ENCODE data around the gene MARVELD3.

MARVELD3 gene

GRCh38 chr16:71645450-71645849 lies 19.5 kb downstream of the MARVELD3 start:
- H3K4me3 ChIP-seq (ENCODE audit: low read depth, low read length), result no peak overlapping the region
- H3K27me3 ChIP-seq (ENCODE audit: insufficient read depth, low read length), result no peaks in the 10 kb centered on the region
- no peaks in the 10 kb centered on the region for H3K79me2 ChIP-seq (ENCODE audit: control insufficient read depth, insufficient read depth, low read length, unreplicated experiment)
- no peaks in the 10 kb centered on the region for H3K4me1 ChIP-seq (ENCODE audit: control insufficient read depth, insufficient read depth, low read length, unreplicated experiment)
- peaks cover 9% of the 10 kb centered on the region for H3K36me3 ChIP-seq (ENCODE audit: insufficient read depth, low read length)
- H2AFZ ChIP-seq (ENCODE audit: low read length, unreplicated experiment), result no peak overlapping the region
- no peak overlapping the region for H3K27ac ChIP-seq (ENCODE audit: low read depth, low read length)

DNA sequence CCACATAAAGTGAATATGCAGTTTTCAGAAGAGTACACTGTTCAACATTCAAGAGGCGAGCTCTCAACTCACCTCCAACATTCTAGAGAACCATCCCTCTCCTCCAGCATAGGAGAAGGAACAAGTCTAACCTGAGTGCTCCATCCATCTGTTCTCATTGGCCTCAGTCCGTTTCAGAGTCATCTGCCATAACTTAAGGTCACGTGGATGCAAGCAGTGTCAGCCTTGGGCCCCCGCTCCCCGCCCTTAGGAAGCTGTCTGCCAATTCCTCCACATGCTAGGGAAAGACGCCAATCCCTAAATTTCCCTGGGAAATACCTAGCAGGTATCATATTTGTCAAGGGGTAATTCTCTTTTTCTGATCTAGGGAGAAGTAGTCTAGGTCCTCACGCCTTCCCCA lies 21.4 kb downstream of the MARVELD3 start:
- Histone ChIP-seq H3K27ac (ENCODE audit: low read depth, low read length) (no peak overlapping the region), H3K36me3 (ENCODE audit: insufficient read depth, low read length) (peaks cover 10% of the 10 kb centered on the region), H3K4me1 (ENCODE audit: control insufficient read depth, insufficient read depth, low read length, unreplicated experiment) (no peaks in the 10 kb centered on the region), H2AFZ (ENCODE audit: low read length, unreplicated experiment) (no peak overlapping the region), H3K79me2 (ENCODE audit: control insufficient read depth, insufficient read depth, low read length, unreplicated experiment) (no peaks in the 10 kb centered on the region), H3K4me3 (ENCODE audit: low read depth, low read length) (no peak overlapping the region), H3K27me3 (ENCODE audit: insufficient read depth, low read length) (no peaks in the 10 kb centered on the region)

GRCh38 chr16:71648162-71648561 lies 22.2 kb downstream of the MARVELD3 start:
- Histone ChIP-seq H3K27me3 (ENCODE audit: insufficient read depth, low read length) (no peaks in the 10 kb centered on the region), H3K36me3 (ENCODE audit: insufficient read depth, low read length) (peaks cover 11% of the 10 kb centered on the region), H3K27ac (ENCODE audit: low read depth, low read length) (no peak overlapping the region), H3K79me2 (ENCODE audit: control insufficient read depth, insufficient read depth, low read length, unreplicated experiment) (no peaks in the 10 kb centered on the region), H3K4me3 (ENCODE audit: low read depth, low read length) (no peak overlapping the region), H3K4me1 (ENCODE audit: control insufficient read depth, insufficient read depth, low read length, unreplicated experiment) (no peaks in the 10 kb centered on the region), H2AFZ (ENCODE audit: low read length, unreplicated experiment) (no peak overlapping the region)

DNA sequence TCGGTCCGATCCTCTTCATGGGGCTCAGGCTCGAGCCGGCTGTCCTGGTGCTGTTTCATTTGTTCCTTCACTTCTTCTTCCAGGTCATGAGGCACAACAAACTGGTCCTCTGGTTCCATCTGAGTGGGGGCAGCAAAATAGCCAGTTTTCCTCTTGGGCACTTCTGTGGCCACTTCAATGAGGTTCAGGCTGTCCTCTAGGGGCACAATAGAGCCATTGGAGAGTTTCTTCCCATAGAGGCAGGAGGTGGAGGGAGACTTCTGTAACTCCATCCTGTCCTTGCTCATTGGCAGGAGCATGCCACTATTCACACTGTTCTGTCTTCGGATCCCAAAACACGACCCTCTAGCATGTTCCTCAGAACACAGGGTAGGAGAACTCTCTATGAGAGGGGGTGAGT lies 22.9 kb downstream of the MARVELD3 start:
- H2AFZ ChIP-seq (ENCODE audit: low read length, unreplicated experiment), result no peak overlapping the region
- H3K4me1 ChIP-seq (ENCODE audit: control insufficient read depth, insufficient read depth, low read length, unreplicated experiment), result no peaks in the 10 kb centered on the region
- H3K79me2 ChIP-seq (ENCODE audit: control insufficient read depth, insufficient read depth, low read length, unreplicated experiment), result no peaks in the 10 kb centered on the region
- H3K4me3 ChIP-seq (ENCODE audit: low read depth, low read length), result no peak overlapping the region
- no peak overlapping the region for H3K27ac ChIP-seq (ENCODE audit: low read depth, low read length)
- peaks cover 11% of the 10 kb centered on the region for H3K36me3 ChIP-seq (ENCODE audit: insufficient read depth, low read length)
- H3K27me3 ChIP-seq (ENCODE audit: insufficient read depth, low read length), result no peaks in the 10 kb centered on the region

- no peaks in the 10 kb centered on the region for H3K27me3 ChIP-seq (ENCODE audit: insufficient read depth, low read length)
- H3K79me2 ChIP-seq (ENCODE audit: control insufficient read depth, insufficient read depth, low read length, unreplicated experiment), result no peaks in the 10 kb centered on the region
- H3K27ac ChIP-seq (ENCODE audit: low read depth, low read length), result no peak overlapping the region
- H3K4me1 ChIP-seq (ENCODE audit: control insufficient read depth, insufficient read depth, low read length, unreplicated experiment), result no peaks in the 10 kb centered on the region
- no peak overlapping the region for H3K4me3 ChIP-seq (ENCODE audit: low read depth, low read length)
- H2AFZ ChIP-seq (ENCODE audit: low read length, unreplicated experiment), result no peak overlapping the region
- H3K36me3 ChIP-seq (ENCODE audit: insufficient read depth, low read length), result peaks cover 10% of the 10 kb centered on the region
Measured at GRCh38 chr16:71649704-71650103, 23.7 kb downstream of the MARVELD3 start.

DNA sequence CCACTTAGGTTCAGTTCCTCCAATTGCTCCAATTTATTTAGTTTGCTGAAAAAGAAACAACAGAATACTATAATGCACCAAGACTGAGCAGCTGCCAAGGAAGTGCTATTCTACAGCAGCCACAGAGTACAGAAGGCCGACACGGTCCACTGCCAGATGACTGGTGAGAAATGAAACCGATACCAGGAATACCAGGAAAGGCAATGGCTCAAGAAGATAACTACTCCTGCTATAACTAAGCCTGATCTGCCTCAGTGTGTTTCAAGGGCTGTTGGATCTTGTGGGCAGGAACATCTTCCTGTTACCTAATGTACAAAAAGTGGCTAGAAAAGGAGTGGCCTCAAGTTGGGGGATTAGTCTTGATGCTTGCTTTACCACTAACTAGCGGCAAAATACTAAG lies 32.8 kb downstream of the MARVELD3 start:
- no peaks in the 10 kb centered on the region for H3K4me1 ChIP-seq (ENCODE audit: control insufficient read depth, insufficient read depth, low read length, unreplicated experiment)

GRCh38 chr16:71659471-71659870 lies 33.5 kb downstream of the MARVELD3 start:
- Histone ChIP-seq H3K27me3 (ENCODE audit: insufficient read depth, low read length) (no peaks in the 10 kb centered on the region), H2AFZ (ENCODE audit: low read length, unreplicated experiment) (no peak overlapping the region), H3K79me2 (ENCODE audit: control insufficient read depth, insufficient read depth, low read length, unreplicated experiment) (no peaks in the 10 kb centered on the region), H3K4me3 (ENCODE audit: low read depth, low read length) (no peak overlapping the region), H3K4me1 (ENCODE audit: control insufficient read depth, insufficient read depth, low read length, unreplicated experiment) (no peaks in the 10 kb centered on the region), H3K36me3 (ENCODE audit: insufficient read depth, low read length) (peaks cover 26% of the 10 kb centered on the region), H3K27ac (ENCODE audit: low read depth, low read length) (no peak overlapping the region)

More for the DNA sequence above, 32.8 kb downstream of the MARVELD3 start:
- Histone ChIP-seq H3K36me3 (ENCODE audit: insufficient read depth, low read length) (peaks cover 28% of the 10 kb centered on the region), H3K27me3 (ENCODE audit: insufficient read depth, low read length) (no peaks in the 10 kb centered on the region), H2AFZ (ENCODE audit: low read length, unreplicated experiment) (no peak overlapping the region), H3K4me3 (ENCODE audit: low read depth, low read length) (no peak overlapping the region), H3K79me2 (ENCODE audit: control insufficient read depth, insufficient read depth, low read length, unreplicated experiment) (no peaks in the 10 kb centered on the region), H3K27ac (ENCODE audit: low read depth, low read length) (no peak overlapping the region)

DNA sequence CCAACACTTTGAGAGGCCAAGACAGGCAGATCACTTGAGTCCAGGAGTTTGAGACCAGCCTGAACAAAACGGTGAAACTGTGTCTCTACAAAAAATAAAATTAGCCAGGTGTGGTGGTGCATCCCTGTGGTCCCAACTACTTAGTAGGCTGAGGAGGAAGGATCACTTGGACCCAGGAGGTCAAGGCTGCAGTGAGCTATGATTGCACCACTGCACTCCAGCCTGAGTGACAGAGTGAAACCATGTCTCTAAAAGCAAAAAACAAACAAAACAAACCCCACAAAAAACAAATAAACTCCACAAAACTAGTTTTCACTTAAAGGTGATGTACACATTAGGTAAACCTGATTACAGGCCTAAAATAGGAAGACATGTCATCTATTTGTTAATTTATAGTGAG lies 40.3 kb downstream of the MARVELD3 start:
- H3K4me1 ChIP-seq (ENCODE audit: control insufficient read depth, insufficient read depth, low read length, unreplicated experiment), result no peaks in the 10 kb centered on the region
- H3K4me3 ChIP-seq (ENCODE audit: low read depth, low read length), result no peak overlapping the region
- no peak overlapping the region for H2AFZ ChIP-seq (ENCODE audit: low read length, unreplicated experiment)
- H3K27ac ChIP-seq (ENCODE audit: low read depth, low read length), result no peak overlapping the region
- H3K27me3 ChIP-seq (ENCODE audit: insufficient read depth, low read length), result no peaks in the 10 kb centered on the region
- peaks cover 18% of the 10 kb centered on the region for H3K36me3 ChIP-seq (ENCODE audit: insufficient read depth, low read length)
- H3K79me2 ChIP-seq (ENCODE audit: control insufficient read depth, insufficient read depth, low read length, unreplicated experiment), result no peaks in the 10 kb centered on the region

GRCh38 chr16:71666928-71667707 lies 41.1 kb downstream of the MARVELD3 start:
- peaks cover 22% of the 10 kb centered on the region for H3K36me3 ChIP-seq (ENCODE audit: insufficient read depth, low read length)
- H3K27ac ChIP-seq (ENCODE audit: low read depth, low read length), result no peak overlapping the region
- no peaks in the 10 kb centered on the region for H3K27me3 ChIP-seq (ENCODE audit: insufficient read depth, low read length)
- H2AFZ ChIP-seq (ENCODE audit: low read length, unreplicated experiment), result no peak overlapping the region
- no peaks in the 10 kb centered on the region for H3K4me1 ChIP-seq (ENCODE audit: control insufficient read depth, insufficient read depth, low read length, unreplicated experiment)
- no peak overlapping the region for H3K4me3 ChIP-seq (ENCODE audit: low read depth, low read length)
- no peaks in the 10 kb centered on the region for H3K79me2 ChIP-seq (ENCODE audit: control insufficient read depth, insufficient read depth, low read length, unreplicated experiment)

GRCh38 chr16:71669926-71670536 lies 44.0 kb downstream of the MARVELD3 start:
- H3K4me1 ChIP-seq (ENCODE audit: control insufficient read depth, insufficient read depth, low read length, unreplicated experiment), result no peaks in the 10 kb centered on the region

GRCh38 chr16:71670537-71670936 lies 44.6 kb downstream of the MARVELD3 start:
- Histone ChIP-seq H3K36me3 (ENCODE audit: insufficient read depth, low read length) (peaks cover 36% of the 10 kb centered on the region), H2AFZ (ENCODE audit: low read length, unreplicated experiment) (no peak overlapping the region), H3K4me3 (ENCODE audit: low read depth, low read length) (no peak overlapping the region)

More at GRCh38 chr16:71669926-71670536, 44.0 kb downstream of the MARVELD3 start:
- peaks cover 33% of the 10 kb centered on the region for H3K36me3 ChIP-seq (ENCODE audit: insufficient read depth, low read length)
- no peaks in the 10 kb centered on the region for H3K27me3 ChIP-seq (ENCODE audit: insufficient read depth, low read length)
- no peaks in the 10 kb centered on the region for H3K79me2 ChIP-seq (ENCODE audit: control insufficient read depth, insufficient read depth, low read length, unreplicated experiment)
- H2AFZ ChIP-seq (ENCODE audit: low read length, unreplicated experiment), result no peak overlapping the region
- no peak overlapping the region for H3K4me3 ChIP-seq (ENCODE audit: low read depth, low read length)
- H3K27ac ChIP-seq (ENCODE audit: low read depth, low read length), result no peak overlapping the region

More at GRCh38 chr16:71670537-71670936, 44.6 kb downstream of the MARVELD3 start:
- no peak overlapping the region for H3K27ac ChIP-seq (ENCODE audit: low read depth, low read length)
- H3K27me3 ChIP-seq (ENCODE audit: insufficient read depth, low read length), result no peaks in the 10 kb centered on the region
- H3K79me2 ChIP-seq (ENCODE audit: control insufficient read depth, insufficient read depth, low read length, unreplicated experiment), result no peaks in the 10 kb centered on the region
- no peaks in the 10 kb centered on the region for H3K4me1 ChIP-seq (ENCODE audit: control insufficient read depth, insufficient read depth, low read length, unreplicated experiment)
